Putamen (tissue), 1 donor: ENCODE results near the gene RIC8B.
"Not testable (repeated sequence)": the region's sequence is repeated elsewhere in the genome, so short reads cannot be mapped to it uniquely, and the experiment has no call there.

Source experiments
- DNase-seq: peaks from one replicate; pipeline ENCODE4 v3.0.0-alpha.2; 2016; ENCODE audit warnings: low spot score

Gene RIC8B

GRCh38 chr12:106903241-106903945 lies 128.9 kb downstream of the RIC8B start:
- DNase-seq = no peak

GRCh38 chr12:106906715-106907114 lies 132.2 kb downstream of the RIC8B start:
- DNase-seq = no peak

DNA sequence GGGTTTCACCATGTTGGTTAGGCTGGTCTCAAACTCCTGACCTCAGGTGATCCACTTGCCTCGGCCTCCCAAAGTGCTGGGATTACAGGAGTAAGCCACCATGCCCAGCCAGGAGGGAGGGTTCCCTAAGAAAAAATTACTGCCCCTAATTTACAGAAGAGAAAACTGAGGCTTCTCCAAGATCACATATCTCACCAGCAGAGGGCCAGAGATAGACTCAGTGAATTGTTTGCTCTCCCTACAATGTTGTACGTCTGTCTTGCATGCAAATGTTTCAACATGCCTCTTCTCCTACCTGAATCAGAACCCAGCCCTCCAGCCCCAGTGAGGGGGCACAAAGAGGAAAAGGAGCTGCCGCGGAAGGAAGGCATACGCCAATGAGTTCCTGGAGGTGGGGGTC lies 132.9 kb downstream of the RIC8B start:
- no peak for DNase-seq

DNA sequence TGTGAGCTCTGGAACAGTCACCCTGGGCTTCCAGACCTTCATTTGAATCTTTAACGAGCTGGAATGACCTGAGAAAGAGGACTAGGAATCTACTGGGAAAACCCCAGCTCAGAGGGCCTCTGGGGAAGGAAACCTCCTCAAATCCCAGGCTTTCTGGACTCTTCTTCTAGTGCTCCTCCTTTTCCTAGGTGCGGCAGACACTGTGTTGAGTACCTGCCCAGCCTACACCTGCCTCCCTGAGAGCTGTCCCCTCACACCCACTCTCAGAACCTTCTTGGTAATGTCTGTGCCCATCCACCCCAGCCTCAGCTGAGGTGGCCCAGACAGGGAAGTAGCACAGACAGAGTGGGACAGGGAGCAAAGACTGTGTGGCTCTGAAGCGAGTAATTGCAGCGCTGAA lies 133.4 kb downstream of the RIC8B start:
- no peak for DNase-seq

DNA sequence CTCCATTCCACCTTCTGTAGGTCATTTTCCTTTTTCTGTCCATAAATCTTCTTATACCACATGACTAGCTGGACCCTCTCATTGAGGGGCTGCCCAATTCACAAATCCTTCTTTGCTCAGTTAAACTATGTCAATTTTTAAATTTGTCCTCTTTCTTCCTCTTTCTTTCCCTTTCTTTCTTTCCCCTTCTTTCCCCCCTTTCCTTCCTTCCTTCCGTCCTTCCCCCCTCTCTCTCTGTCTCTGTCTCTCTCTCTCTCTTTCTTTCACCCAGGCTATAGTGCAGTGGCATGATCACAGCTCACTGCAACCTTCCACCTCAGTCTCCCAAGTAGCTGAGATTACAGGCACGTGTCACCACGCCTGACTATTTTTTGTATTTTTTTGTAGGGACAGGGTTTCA lies 134.1 kb downstream of the RIC8B start:
- DNase-seq = no peak

GRCh38 chr12:106910202-106910601 lies 135.7 kb downstream of the RIC8B start:
- no peak for DNase-seq

- no peak for DNase-seq
Measured at GRCh38 chr12:106911581-106911980, 137.1 kb downstream of the RIC8B start.

DNA sequence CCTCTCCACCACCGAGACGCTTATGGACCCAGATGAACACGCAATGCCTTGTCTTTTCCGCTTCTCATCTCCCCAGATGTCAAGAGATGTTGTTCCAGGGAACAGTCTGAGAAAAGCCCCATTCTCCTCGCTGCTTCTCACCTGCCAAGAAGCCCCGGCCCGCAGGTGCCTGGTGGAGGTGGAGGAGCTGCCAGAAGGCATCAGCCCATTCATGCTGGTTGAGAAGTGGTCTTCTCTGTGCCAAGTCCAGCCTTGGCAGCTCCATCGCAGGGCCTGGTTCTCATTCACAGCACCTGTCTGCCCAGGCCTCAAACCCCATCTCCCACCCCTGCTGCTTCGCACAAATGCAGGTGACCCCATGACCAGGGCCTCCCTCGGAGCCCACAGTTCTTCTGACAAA lies 139.0 kb downstream of the RIC8B start:
- DNase-seq = no peak

- DNase-seq = no peak
Measured at GRCh38 chr12:106914796-106915634, 140.5 kb downstream of the RIC8B start.

DNA sequence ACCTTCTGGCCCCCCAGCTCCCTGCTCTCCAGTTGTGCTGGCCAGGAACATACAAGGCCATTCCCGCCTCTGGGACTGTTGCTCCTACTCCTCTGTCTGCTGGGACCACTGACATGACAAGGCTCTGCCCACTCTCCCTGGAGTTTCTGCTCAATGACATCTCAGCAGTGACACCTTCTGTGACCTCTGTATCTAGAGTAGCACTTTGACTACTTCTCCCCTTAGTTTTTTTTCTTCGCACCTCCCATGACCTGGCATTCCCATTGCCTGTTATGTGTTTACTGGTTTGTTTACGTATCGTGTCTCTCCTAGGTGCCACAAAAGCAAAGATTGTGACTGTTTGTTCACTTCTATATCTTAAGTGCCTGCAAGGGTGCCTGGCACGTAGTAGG lies 141.1 kb downstream of the RIC8B start:
- no peak for DNase-seq

GRCh38 chr12:106917503-106917902 lies 143.0 kb downstream of the RIC8B start:
- DNase-seq = no peak

DNA sequence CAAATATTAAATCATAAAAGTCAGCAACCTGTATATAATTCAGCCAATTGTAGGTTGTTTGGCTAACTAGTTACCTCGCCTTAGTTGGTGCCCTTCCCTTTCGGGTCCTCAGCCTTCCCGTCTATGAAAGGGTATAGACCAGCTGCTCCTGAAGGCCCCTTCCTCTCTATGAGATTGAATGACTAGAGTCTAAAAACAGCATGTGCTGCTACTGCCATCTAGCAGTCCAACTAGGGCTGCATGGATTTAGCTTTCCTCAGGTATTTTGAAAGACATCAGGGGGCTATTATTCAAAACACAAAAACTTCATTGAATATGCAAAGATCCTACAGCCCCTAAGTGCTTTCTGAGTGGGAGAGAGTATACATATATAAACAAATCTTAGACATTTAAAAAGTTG lies 144.3 kb downstream of the RIC8B start:
- no peak for DNase-seq

DNA sequence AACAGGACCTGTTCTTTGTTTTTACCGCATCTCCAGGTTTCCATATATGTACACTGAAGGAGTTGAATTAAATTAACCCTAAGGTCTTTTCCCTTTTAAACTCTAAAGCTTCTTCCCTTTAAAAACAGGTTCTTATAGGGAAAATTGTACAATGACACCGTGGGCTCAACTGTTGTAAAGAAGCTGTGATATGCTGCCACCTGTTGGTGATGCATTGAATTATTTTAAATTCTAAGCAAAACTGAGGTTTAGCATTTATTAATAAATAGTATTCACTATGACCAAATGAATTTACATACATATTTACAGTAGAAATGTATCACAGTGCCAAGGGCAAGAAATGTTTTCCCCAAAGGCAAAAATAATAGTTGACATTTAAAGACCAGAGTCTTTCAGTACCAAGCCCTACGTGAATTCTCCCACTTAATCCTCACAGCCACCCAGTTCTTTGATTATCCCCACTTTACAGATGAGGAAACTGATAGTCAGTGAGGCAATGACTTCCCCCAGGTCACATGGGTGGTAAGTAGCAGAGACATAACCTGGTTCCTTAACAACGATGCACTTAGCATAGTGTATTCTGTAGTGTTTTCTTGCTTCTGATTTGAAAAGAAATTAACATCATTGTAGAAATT lies 145.5 kb downstream of the RIC8B start:
- peak; percentile 32 for DNase-seq

DNA sequence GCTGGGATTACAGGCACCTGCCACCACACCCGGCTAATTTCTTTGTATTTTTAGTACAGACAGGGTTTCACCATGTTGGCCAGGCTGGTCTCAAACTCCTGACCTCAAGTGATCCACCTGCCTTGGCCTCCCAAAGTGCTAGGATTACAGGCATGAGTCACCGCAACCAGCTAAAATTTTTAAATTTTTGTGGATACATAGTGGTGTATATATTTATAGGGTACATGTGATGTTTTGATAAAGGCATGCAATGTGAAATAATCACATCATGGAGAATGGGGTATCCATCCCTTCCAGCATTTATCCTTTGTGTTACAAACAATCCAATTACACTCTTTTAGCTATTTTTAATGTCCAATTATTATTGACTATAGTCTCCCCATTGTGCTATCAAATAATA lies 147.5 kb downstream of the RIC8B start:
- DNase-seq = not testable (repeated sequence)

GRCh38 chr12:106923594-106923993 lies 149.1 kb downstream of the RIC8B start:
- DNase-seq = not testable (repeated sequence)

GRCh38 chr12:106924268-106924861 lies 149.9 kb downstream of the RIC8B start:
- no peak for DNase-seq

DNA sequence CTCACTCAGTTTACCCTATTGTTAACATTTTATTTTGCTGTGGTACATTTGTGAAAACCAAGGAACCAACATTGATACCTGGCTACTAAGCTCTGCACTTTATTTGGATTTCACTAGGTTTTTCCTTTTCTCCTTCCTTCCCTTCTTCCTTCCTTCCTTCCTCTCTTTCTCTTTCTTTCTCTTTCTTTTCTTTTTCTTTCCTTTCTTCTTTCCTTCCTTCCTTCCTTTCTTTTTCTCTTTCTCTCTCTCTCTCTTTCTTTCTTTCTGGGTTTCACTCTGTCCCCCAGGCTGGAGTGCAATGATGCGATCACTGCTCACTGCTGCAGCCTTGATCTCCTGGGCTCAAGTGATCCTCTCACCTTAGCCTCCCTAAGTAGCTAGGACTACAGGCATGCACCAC lies 152.2 kb downstream of the RIC8B start:
- no peak for DNase-seq

DNA sequence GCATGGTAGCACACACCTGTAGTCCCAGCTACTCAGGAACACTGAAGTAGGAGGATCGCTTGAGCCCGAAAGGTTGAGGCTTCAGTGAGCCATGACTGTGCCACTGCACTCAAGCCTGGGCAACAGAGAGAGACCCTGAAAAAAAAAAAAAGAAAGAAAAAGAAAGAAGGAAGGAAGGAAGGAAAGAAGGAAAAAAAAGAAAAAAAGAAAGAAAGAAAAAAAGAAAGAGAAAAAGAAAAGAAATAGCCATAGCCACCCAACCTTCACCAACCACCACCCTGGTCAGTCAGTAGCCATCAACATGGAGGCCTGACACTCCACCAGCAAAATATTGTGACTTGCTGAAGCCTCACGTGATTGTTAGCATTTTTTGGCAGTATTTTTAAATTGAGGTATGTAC lies 159.8 kb downstream of the RIC8B start:
- DNase-seq = no peak
